ENCODE data around the gene MAP1B.
"Not testable (repeated sequence)": the region's sequence is repeated elsewhere in the genome, so short reads cannot be mapped to it uniquely, and the experiment has no call there.

The MAP1B gene

DNA sequence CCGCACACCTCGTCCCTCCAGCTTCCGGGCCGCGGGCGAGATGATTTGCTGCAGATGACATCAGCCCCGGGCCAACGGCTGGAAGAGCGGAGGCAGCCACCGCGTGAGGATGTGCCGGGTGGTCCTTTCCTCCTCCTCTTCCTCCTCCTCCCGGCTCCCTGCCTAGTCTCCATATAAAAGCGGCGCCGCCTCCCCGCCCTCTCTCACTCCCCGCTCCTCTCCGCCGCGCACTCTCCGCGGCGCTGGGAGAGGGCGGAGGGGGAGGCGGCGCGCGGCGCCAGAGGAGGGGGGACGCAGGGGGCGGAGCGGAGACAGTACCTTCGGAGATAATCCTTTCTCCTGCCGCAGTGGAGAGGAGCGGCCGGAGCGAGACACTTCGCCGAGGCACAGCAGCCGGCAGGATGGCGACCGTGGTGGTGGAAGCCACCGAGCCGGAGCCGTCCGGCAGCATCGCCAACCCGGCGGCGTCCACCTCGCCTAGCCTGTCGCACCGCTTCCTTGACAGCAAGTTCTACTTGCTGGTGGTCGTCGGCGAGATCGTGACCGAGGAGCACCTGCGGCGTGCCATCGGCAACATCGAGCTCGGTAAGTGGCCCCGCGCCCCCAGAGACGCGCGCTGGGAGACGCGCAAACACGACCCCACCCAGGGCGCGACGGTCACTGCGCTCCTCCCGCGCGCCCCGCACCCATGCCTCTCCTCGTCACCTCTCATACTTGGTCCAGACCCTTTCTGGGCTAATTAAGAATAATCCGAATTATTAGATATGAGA lies at the start of gene MAP1B:
TSS of gene MAP1B (plus strand) at position 345 of the 770 bp plus-strand sequence. CDS start at position 402, 57 bp downstream.
- DNase-seq: peak; percentile 74

DNA sequence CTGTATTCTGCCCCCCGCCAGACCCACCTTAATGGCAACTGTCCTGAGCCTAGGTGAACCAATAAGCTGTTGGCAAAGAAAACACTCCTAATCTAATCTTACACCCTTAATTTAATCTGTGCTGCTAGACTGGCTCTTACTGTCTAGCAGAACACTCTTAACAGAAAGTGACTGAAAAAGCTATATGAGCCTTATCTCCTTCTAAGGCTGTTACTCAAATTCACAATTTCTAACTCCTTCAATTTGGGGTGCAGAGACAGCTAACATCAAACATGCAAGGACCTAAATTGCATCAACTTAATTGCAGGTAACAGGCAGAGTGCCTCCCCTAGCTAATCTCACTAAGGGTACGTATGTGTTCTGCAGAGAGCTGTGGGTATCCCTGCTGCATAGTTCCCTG lies 49.5 kb upstream of the MAP1B start:
- no peak for DNase-seq

DNA sequence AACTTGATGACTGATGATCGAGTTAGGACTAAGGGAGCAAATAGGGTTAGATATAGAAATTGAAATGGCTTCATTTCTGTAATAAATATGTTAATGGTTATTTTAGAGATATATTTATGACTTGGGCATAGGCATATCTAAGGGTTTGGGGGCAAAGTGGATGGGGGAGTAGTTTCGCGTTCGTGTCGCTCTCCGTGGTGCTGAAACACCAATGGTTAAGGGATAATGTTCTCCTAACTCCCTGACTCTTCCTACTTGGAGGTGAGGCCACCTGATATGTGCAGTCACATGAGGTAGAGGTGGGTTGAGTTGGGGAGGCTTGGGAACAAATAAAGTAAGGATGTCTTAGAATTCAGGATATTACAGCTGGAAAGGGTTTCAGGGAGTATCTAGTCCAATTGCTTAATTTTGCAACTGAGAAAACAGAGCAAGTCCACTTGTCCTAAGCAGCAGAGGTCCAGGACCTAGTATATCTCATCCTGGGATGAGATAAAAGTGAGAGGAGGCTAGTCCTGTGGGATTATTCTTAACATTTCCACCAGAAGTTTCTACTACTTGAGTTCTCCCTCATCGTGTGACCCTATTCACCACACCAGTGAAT lies 44.0 kb upstream of the MAP1B start:
- no peak for DNase-seq

DNA sequence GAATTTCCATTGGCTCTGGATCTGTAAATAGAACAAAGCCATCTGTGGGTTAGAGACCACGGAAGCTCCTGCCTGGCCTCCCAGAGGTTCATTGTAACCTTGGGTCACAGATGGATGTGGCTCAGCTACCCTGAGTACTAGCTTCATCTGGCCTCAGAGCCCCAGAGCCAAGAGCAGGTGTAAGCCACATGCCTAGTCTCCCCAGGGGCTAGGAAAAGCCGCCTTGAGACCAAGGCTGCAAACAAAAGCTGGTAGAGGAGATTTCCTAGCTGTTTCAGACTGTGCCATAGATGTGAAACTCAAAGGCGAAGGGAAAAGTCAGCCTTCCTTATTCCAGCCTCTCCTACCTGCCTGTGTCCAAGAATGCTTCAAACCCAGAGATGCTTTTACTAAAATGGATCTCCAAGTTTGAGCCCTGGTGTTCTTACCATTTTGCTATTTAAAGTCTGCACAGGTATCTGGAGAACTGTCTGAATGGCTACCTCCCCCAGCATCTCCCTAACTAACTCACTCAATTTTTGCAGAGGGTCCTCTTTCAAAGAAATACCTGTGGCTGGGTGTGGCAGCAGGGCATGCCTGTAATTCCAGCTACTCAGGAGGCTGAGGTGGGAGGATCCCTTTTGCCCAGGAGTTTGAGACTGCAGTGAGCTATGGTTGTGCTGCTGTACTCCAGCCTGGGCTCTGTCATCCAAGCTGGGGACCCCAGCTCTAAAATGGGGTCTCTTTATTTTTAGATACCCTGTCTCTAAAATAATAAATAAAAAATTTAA lies 42.3 kb upstream of the MAP1B start:
- DNase-seq: no peak

DNA sequence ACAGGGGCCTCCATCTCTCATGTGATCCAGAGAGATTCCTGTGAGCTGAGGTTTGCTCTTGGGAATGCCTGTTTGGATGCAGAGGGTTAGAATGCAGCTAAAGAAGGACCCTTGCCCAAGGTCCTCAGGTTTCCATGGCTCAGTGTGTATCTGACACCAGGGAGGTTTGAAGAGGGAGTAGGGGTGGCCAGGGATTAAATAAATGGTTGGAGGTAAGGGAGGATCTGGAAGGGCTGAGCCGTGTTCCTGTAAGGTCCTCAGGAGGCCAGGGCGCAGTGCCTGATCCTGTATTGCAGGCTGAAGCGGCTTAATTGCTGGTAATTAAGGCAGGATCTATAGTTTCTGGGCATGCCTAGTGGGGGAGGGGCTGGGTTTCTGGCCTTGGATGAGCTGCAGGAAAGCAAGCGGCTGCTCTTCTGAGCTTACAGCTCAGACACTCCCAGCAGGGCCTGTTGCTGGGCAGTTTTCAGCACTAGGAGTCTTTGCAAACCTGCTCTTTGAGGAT lies 41.5 kb upstream of the MAP1B start:
- DNase-seq: peak; percentile 74

DNA sequence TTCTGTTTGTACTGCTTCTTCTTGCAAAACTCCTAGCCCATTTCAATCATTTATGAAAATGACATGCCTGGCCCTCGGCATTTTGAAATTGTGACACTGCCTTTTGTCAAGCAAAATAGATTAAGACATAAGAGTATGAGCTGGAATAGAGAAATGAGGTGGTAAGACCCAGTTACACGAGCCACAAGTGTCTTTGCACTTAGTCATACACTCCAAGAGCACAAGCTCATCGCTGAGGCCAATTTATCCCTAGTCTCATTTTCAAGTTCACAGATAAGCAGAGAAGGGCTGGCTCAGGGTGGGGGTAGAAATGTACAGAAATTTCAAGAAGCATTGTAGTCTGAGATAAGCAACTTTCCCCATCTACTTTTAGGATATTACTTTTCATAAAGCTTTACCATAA lies 40.6 kb upstream of the MAP1B start:
- DNase-seq: no peak

DNA sequence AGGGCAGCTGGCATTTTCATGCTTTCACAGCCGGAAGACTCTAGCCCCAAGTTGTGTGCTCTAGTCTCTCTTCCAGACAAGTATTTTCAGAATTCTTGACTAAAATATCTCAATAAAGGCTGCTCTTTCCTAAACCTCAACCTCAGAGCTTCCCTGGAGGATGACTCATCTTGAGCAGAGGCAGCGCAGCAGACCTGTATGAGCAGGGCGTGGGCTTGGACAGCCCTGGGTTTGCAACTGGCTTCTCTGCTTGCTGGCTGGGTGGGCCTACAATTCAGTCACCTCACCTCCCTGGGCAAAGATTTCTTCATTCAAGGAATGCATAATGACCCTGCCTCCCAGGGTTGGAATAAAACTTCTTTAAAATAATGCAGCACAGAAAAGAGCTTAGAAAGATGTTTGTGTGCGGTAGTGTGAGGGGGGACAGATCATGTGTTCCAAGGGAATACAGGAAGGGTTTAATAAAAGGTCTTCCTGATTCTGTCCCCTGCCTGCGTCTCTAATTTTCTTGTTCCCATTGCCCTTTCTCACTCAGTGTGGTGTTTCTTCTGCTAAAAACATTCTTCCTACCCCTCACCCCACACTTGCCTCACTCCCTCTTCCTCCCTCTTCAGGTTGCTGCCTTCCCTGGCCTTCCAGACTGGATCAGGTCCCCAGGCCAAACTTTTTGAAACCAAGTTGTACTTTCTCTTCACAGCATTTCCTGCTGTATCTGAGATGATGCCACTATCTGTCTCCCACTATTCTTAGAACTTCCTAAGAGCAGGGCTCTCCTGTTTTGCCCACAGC lies 39.4 kb upstream of the MAP1B start:
- no peak for DNase-seq

DNA sequence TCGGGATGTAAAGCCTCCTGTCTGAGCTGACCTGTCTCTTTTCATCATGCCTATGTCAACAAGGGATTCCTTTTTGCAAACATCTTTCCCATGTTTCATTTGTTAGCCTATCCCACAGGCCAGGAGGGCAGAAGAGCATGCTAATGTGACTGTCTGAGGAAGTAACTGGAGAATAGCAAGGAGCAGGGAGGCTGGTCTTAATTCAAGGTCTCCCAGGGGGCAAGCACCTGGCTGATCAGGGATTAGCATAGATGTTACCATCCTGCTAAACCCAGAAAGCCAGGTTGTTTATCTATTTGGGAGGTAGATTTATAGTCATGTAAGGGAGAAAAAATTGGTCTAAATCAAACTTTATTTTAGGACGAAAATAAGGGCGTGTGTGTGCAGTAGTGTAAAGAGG lies 36.7 kb upstream of the MAP1B start:
- no peak for DNase-seq

DNA sequence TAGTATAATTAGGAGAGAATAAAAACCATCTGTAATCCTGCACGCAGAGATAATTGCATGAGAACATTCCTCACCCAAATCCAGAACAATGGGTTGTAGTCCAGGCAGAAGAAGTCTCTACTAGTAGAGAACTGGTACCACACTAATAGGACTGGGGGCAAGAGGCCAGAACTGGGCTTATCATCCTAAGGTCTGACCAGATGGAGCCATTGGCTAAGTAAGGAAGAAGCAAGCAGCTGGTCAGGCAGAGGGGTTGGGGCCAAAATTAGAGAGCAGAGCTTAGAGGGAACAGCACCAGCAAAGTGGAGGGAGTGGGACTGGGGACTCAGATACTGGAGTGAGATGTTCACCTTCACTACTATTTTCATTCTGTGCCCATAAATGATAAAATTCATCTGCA lies 35.4 kb upstream of the MAP1B start:
- no peak for DNase-seq

DNA sequence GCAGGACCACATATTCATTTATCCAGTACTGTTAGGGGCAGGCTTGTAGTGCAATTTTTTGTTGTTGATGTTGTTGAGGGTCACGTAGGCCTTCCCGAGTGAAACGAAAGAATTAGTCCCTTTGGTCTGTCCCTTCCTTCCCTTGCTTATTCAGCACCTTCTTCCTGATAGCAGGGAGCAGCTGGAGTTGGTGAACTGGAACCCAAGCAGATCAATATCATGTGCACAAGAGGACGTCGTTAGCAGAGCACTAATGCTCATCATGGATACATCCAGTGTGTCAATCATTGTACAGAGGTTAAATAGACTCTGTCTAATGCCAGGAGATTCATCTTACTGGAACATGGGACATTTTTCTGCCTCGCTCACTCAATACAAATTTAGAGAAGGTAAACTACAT lies 33.0 kb upstream of the MAP1B start:
- DNase-seq: no peak

DNA sequence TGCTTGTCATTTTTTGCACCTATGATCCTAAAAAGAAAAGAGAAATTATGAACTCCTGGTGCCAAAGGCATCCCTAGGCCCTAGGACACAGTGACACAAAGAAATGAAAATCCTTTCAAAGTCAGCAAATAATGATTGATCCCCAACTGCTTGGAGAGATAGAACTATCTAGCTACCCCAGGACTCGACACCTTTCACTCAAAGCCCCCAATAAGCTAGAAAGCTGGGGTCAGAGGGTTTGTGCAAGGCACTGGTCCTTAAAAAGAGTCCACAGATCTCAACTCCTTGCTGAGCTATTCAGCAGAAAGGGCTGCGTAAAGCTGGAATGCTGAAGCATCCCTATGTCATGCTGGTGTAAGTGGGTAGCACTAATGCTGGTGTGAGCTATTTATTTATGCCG lies 31.8 kb upstream of the MAP1B start:
- no peak for DNase-seq

DNA sequence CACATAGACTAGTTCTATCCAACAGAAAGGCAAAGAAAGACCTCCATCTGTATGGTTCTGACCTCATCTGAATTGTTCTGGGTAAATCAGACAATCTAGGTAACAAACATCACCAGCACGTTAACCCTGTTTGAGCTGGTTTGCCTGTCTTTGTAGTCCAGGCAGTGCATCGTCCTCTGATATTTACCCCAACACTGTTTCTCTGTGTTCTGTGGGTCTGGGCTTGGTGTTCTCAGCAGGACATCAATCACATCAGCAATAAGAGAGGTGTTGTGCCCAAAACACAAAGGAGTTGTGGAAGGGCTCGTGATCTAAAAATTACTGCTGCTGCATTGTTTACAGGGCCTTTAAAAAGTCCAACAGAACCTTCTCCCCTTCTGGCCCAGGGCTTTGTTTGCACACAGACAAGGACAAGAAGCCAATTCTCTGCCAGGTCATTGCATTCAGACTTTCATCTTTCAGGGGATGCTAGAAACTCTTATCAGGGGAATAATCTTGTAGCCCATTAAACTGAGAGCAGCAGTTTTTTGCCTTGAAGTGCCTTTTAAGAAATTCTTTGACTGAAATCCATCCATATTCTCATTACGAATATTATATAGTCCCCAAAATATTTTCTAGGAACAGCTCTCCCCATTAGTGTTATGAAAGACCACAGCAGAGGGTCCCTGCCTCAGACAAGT lies 30.5 kb upstream of the MAP1B start:
- DNase-seq: no peak

DNA sequence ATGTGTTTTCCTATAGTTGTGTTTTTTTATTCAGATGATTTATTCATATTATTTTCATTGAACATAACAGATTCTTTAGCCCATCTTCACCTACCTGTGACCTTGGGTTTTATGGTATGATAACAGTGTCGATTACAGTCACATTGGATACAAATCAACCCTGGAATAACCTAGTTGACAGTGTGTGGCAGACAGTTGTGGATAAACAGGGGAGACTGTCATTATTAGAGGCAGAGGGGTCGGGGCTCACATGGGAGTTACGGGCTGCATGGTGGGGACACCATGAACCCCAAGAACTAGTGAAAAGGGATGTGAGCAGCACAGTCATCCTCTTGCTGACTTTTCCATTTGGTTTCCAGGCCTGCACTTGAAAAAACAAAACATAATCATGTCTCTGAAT lies 29.9 kb upstream of the MAP1B start:
- DNase-seq: no peak

DNA sequence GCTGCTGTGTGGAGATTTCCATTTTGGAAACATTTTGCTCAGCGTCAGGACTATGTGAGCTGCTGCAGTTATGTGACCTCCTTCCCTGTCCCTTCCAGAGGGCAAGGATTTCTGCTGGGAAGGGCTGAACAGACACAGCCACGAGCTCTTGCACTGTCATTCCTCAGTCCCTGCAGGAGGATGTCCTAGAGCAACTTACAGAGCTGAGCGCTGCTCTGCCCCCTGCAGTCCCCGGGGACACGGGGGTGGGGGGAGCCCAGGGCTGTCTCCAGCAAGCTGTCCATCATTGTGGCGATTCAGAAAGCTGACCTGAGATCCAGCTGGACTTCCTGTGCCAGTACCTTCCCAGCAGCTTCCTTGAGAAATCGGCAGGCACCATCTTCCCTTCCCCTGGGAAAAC lies 28.0 kb upstream of the MAP1B start:
- no peak for DNase-seq

DNA sequence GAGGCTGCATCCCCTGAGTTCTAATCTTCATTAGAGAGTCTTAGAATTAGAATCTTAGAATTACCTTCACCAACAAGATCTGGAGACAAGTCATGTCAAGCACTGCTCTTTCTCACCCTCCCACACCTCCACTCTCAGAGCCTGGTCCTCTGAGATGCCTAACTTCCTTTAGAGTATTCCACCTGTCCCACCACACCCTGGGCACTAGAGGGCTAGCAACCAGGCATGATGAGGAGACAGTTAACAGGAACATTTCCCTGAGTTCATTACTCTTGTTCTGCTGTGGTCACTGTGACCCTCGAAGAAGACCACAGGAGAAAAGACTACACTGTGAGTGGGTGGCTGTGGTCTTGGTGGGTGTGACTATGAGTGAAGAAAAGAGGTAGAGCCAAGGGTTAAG lies 25.2 kb upstream of the MAP1B start:
- DNase-seq: no peak

DNA sequence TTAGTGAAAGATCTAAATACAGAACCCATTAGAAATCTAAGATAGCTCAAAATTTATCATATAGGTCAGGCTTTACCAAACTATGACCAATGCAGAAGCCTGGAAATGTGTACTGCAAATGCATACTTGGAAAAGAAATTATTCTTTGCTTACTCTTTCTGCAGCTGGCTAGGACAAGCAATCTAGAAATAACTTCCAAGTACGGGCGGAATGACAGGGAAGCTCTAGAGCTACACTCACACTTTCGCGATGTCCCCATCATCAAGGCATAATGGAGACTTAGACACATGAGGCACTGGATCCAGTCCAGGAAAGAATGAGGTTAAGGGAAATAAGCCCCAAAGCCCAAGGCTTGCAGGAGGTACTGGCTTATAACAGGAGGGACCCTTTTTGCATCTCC lies 22.4 kb upstream of the MAP1B start:
- DNase-seq: no peak

DNA sequence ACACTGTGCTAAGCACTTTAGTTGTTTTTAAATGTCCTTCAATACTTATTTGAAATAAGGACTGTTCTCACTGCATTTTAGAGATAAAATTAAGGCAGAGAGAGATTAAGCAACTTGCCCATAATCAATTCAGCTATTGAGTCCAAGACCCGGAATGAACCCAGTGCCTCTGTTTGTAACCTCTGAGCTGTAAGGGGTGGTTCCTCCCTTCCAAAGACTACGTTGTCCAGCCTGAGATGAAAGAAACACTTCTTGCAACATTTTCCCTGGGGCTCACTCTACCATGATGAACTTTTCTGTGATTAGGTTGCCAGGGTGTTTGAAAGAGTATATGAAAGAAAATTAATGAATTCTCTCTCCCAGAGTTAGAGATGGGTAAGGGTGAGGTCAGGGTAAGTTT lies 22.0 kb upstream of the MAP1B start:
- no peak for DNase-seq

DNA sequence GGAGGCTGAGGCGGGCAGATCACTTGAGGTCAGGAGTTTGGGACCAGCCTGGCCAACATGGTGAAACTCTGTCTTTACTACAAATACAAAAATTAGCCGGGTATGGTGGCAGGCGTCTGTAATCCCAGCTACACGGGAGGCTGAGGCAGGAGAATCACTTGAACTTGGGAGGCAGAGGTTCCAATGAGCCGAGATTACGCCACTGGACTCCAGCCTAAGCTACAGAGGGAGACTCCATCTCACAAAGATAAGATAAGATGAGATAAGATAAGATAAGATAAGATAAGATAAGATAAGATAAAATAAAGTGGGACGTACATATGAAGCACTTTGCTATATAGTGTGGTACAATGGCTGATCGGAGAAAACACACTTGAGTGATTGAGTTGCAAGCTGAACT lies 17.6 kb upstream of the MAP1B start:
- not testable (repeated sequence) for DNase-seq

DNA sequence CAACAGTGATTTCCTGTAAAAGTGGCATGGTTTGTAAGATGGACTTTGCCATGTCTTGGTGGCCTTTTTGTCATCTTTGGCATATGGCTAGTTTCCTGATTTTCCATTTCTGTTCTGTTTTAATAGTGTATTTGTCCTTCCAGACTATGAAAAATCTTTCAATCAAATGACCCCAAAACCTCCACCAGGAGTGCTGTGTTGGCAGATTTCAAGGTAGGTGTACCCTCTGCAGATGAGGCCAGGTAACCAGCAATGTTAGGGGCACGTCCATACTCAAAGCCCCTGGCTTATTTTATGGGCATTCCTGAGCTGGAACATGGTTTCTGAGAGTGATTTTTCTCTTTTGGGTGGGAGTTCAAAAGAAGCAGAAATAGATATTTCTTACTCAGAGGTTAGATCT lies 15.2 kb upstream of the MAP1B start:
- no peak for DNase-seq

DNA sequence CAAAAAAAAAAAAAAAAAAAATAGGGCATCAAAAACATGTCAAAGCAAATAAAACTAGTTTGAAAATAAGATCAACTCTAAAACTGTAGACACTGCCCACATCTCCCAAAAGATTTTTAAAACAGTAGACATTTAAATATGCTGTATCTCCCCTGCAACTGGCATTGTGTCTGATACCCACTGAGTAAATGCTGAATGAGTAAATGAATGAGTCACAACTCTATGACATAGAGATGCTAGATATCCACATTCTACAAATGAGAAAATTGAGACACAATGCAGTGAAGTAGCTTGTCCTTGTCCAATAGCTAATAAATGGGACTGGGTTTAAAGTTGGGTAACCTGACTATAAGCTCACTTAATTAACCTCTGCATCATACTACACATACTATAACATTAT lies 14.1 kb upstream of the MAP1B start:
- DNase-seq: no peak

DNA sequence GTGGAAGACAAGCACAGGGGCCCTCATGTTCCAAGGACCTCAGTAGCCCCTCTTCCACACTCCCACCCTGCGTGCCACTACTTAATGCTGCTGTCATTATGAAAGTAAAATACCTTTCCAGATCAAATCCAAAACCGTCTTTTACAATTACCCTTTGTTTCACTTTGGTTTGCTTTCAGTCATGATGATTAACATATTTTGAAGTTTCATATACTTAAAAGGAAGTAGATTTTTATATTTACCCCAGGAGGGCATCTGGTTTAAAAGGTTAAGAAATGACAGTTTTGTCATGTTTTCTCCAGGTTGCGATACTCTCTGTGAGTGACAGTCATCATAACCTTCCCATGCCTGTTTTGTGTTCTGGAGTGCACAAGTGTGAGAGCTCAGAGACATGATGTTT lies 13.5 kb upstream of the MAP1B start:
- no peak for DNase-seq

DNA sequence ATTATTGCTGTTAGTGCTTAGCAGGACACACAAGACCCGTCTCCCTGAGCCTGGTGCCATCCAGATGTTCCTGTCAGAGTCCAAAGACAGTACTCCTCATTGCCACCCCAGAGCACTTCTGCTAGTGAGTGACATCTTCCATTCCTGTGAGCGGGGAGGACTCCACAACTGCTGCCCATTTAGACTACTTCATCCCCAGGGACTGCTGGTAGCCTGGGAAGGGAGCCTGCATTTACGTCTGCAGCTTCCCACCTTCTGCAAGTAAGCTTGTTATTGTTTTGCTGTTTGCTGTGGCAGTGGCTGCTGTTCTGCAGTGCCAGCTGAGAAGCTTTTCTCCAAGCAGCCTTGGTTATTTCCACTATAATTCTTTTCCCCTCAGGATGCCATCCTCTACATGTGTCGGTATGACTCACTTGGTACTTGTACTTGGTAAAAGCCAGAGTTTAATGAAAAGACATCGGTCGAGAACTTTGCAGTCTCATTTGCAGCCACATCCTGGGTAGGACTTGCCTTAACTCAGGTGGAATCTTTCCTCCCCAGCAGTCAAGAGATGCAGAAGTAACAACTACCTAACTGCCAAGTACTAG lies 10.6 kb upstream of the MAP1B start:
- DNase-seq: no peak
